H1 (cell line): ENCODE measurements around the gene RGS6. TPM values are rescaled to one million over a fixed set of nuclear protein-coding genes. Genes with fewer than 3 reads are reported as not detected.

Experiments used
- CTCF ChIA-PET: fragments of 300-600 bp; sonication (Branson Sonifier 250); formaldehyde crosslinking; loops from one replicate; lab custom pipeline; 2021; ENCODE audit not compliant: partially characterized antibody; lab: Charles Lee
- POLR2A ChIA-PET: fragments of 300-600 bp; sonication (Branson Sonifier 250); formaldehyde crosslinking; loops from one replicate; lab custom pipeline; 2021; ENCODE audit warnings: inconsistent platforms; ENCODE audit not compliant: partially characterized antibody; lab: Charles Lee
- DNase-seq, 2 experiments: peaks; one replicate each; pipeline versions ENCODE4 v3.0.0 to v3.0.0-alpha.2; 2010 to 2022; ENCODE audit warnings: low spot score in 2 of 2, low read depth in 1 of 2, mixed read lengths in 1 of 2
- FAIRE-seq: peaks from 2 replicates; lab custom pipeline; 2011; peaks lifted over from hg19 to GRCh38; lab: Jason Lieb, UNC
- H2AFZ ChIP-seq: 2 replicates; pipeline ENCODE4 v1.8.1; 2012; ENCODE audit warnings: low read length, inconsistent platforms
- H2AK5ac ChIP-seq: 2 replicates; pipeline ENCODE4 v1.6.1; 2013; ENCODE audit warnings: low read depth, low read length
- H2BK120ac ChIP-seq: replicated peaks from 2 replicates; pipeline ENCODE3; 2013; ENCODE audit warnings: low read depth, low read length, inconsistent platforms
- H2BK12ac ChIP-seq: 2 replicates; pipeline ENCODE4 v1.6.1; 2013; ENCODE audit warnings: low read depth, low read length
- H2BK15ac ChIP-seq: 2 replicates; pipeline ENCODE4 v1.6.1; 2013; ENCODE audit warnings: low read length
- H2BK20ac ChIP-seq: 2 replicates; pipeline ENCODE4 v1.6.1; 2013; ENCODE audit warnings: low read length
- H2BK5ac ChIP-seq: 2 replicates; pipeline ENCODE4 v1.6.1; 2013; ENCODE audit warnings: low read depth, low read length
- H3K14ac ChIP-seq: 2 replicates; pipeline ENCODE4 v1.6.1; 2013; ENCODE audit warnings: inconsistent platforms; ENCODE audit not compliant: insufficient read length
- H3K18ac ChIP-seq: 2 replicates; pipeline ENCODE4 v1.6.1; 2013; ENCODE audit warnings: low read length; ENCODE audit errors: extremely low read depth
- H3K23ac ChIP-seq: 2 replicates; pipeline ENCODE4 v1.6.1; 2013; ENCODE audit warnings: inconsistent platforms; ENCODE audit not compliant: insufficient read length
- H3K23me2 ChIP-seq: 2 replicates; pipeline ENCODE4 v1.6.1; 2013; ENCODE audit warnings: low read depth, low read length
- H3K27ac ChIP-seq: 2 replicates; pipeline ENCODE4 v1.6.1; 2011; ENCODE audit warnings: low read depth, low read length, inconsistent platforms
- H3K27me3 ChIP-seq, 4 experiments: replicated peaks in 1 of 4; 1 replicate in 1 of 4; 2 replicates in 3 of 4; pipeline versions ENCODE4 v1.6.1 to v1.8.1; 2011 to 2013; ENCODE audit warnings: low read length in 3 of 4, mild to moderate bottlenecking in 3 of 4, inconsistent platforms in 2 of 4, mixed read lengths in 2 of 4, moderate library complexity in 1 of 4; ENCODE audit not compliant: control insufficient read depth in 3 of 4, insufficient read depth in 3 of 4; ENCODE audit errors: extremely low read depth in 1 of 4
- H3K36me3 ChIP-seq, 4 experiments: 2 replicates each; pipeline versions ENCODE4 v1.6.1 to v1.8.1; 2011 to 2013; ENCODE audit warnings: mild to moderate bottlenecking in 4 of 4, low read length in 3 of 4, moderate library complexity in 2 of 4, control low read depth in 1 of 4, inconsistent platforms in 1 of 4; ENCODE audit not compliant: insufficient read depth in 4 of 4, control insufficient read depth in 2 of 4
- H3K4ac ChIP-seq: replicated peaks from 2 replicates; pipeline ENCODE3; 2013; ENCODE audit warnings: low read length, low read depth, mixed read lengths, inconsistent platforms; ENCODE audit not compliant: insufficient read length
- H3K4me1 ChIP-seq, 4 experiments: replicated peaks in 1 of 4; 1 replicate in 1 of 4; 2 replicates in 3 of 4; pipeline versions ENCODE4 v1.6.1 to v1.8.1; 2011 to 2013; ENCODE audit warnings: low read length in 3 of 4, inconsistent platforms in 2 of 4, mixed read lengths in 1 of 4; ENCODE audit not compliant: insufficient read depth in 4 of 4, control insufficient read depth in 3 of 4
- H3K4me2 ChIP-seq, 2 experiments: 2 replicates each; pipeline versions ENCODE4 v1.6.1 to v1.8.1; 2011 to 2013; ENCODE audit warnings: low read depth in 2 of 2, low read length in 2 of 2, control low read depth in 1 of 2, inconsistent platforms in 1 of 2, mild to moderate bottlenecking in 1 of 2; ENCODE audit not compliant: insufficient read depth in 1 of 2
- H3K4me3 ChIP-seq, 4 experiments: fragments of 200-600, 300-600 bp in 1 of 4; sonication (generic), shearing (Covaris generic), sonication (Bioruptor Twin) in 1 of 4; 2 replicates each; pipeline versions ENCODE4 v1.5.1 to v1.8.1; 2011 to 2016; ENCODE audit warnings: low read length in 4 of 4, low read depth in 3 of 4, control low read depth in 2 of 4, inconsistent platforms in 2 of 4, mild to moderate bottlenecking in 2 of 4, mixed read lengths in 1 of 4, moderate library complexity in 1 of 4; ENCODE audit not compliant: insufficient read depth in 2 of 4; ENCODE audit errors: extremely low read depth in 1 of 4
- H3K56ac ChIP-seq: replicated peaks from 2 replicates; pipeline ENCODE3; 2013; ENCODE audit warnings: low read depth, mild to moderate bottlenecking, mixed read lengths, low read length, inconsistent platforms; ENCODE audit not compliant: insufficient read length
- H3K79me1 ChIP-seq: 2 replicates; pipeline ENCODE4 v1.6.1; 2013; ENCODE audit warnings: low read depth, low read length, control low read depth
- H3K79me2 ChIP-seq, 2 experiments: 2 replicates each; pipeline versions ENCODE4 v1.6.1 to v1.8.1; 2012 to 2013; ENCODE audit warnings: low read length in 2 of 2, mild to moderate bottlenecking in 2 of 2, inconsistent platforms in 1 of 2; ENCODE audit not compliant: insufficient read depth in 2 of 2, control insufficient read depth in 1 of 2
- H3K9ac ChIP-seq, 4 experiments: replicated peaks in 1 of 4; 1 replicate in 1 of 4; 2 replicates in 3 of 4; pipeline versions ENCODE4 v1.6.1 to v1.8.1; 2011 to 2013; ENCODE audit warnings: low read depth in 3 of 4, low read length in 3 of 4, control low read depth in 2 of 4, mild to moderate bottlenecking in 2 of 4, moderate library complexity in 2 of 4, inconsistent platforms in 1 of 4; ENCODE audit errors: extremely low read depth in 1 of 4
- H3K9me3 ChIP-seq, 2 experiments: 2 replicates each; pipeline versions ENCODE4 v1.6.1 to v1.8.1; 2012 to 2013; ENCODE audit warnings: mild to moderate bottlenecking in 2 of 2, moderate library complexity in 2 of 2, control low read depth in 1 of 2, inconsistent platforms in 1 of 2, low read depth in 1 of 2, low read length in 1 of 2, mixed read lengths in 1 of 2; ENCODE audit not compliant: insufficient read depth in 2 of 2
- H4K20me1 ChIP-seq, 2 experiments: replicated peaks in 1 of 2; 2 replicates each; pipeline versions ENCODE3 to v1.8.1; 2011 to 2013; ENCODE audit warnings: inconsistent platforms in 2 of 2, low read length in 2 of 2, mild to moderate bottlenecking in 1 of 2; ENCODE audit not compliant: insufficient read depth in 2 of 2, control insufficient read depth in 1 of 2
- H4K5ac ChIP-seq: 2 replicates; pipeline ENCODE4 v1.6.1; 2013; ENCODE audit warnings: low read length, low read depth, mixed read lengths, inconsistent platforms; ENCODE audit not compliant: insufficient read length
- H4K8ac ChIP-seq: 2 replicates; pipeline ENCODE4 v1.8.0; 2013; ENCODE audit warnings: mild to moderate bottlenecking, moderate library complexity, low read length, inconsistent platforms; ENCODE audit not compliant: insufficient read depth; ENCODE audit errors: extremely low read depth
- H4K91ac ChIP-seq: replicated peaks from 2 replicates; pipeline ENCODE3; 2013; ENCODE audit warnings: low read length, mixed read lengths, inconsistent platforms; ENCODE audit not compliant: insufficient read length
- CEBPB ChIP-seq: IDR thresholded peaks from 2 replicates; pipeline ENCODE4 v1.6.1; 2012; ENCODE audit warnings: low read depth, low read length
- CREB1 ChIP-seq: IDR thresholded peaks from 2 replicates; pipeline ENCODE4 v1.6.1; 2012; ENCODE audit warnings: inconsistent platforms
- GABPA ChIP-seq: IDR thresholded peaks from 2 replicates; pipeline ENCODE4 v1.6.1; 2011; ENCODE audit warnings: mild to moderate bottlenecking, low read length, moderate library complexity, borderline replicate concordance; ENCODE audit not compliant: insufficient read depth
- GTF2F1 ChIP-seq: IDR thresholded peaks from 2 replicates; pipeline ENCODE4 v1.6.1; 2012; ENCODE audit warnings: low read depth, low read length, improper control_type of control experiment, borderline replicate concordance
- JUN ChIP-seq: IDR thresholded peaks from 2 replicates; pipeline ENCODE4 v1.6.1; 2011; ENCODE audit warnings: low read depth, mild to moderate bottlenecking, improper control_type of control experiment, low read length
- KDM5A ChIP-seq: fragments of 200-600 bp; IDR thresholded peaks from 2 replicates; pipeline ENCODE4 v1.7.1; 2012; ENCODE audit warnings: mild to moderate bottlenecking, low read length, inconsistent platforms, mixed read lengths
- POLR2A ChIP-seq, 2 experiments: IDR thresholded peaks; 1 replicate in 1 of 2; 2 replicates in 1 of 2; pipeline ENCODE4 v1.6.1; 2011; ENCODE audit warnings: low read depth in 2 of 2, low read length in 2 of 2, mild to moderate bottlenecking in 2 of 2; ENCODE audit errors: control extremely low read depth in 1 of 2
- POLR2AphosphoS5 ChIP-seq: IDR thresholded peaks from 2 replicates; pipeline ENCODE4 v1.6.1; 2011; ENCODE audit warnings: low read depth, low read length
- RBBP5 ChIP-seq: IDR thresholded peaks from 2 replicates; pipeline ENCODE4 v1.7.1; 2012; ENCODE audit warnings: low read depth, mild to moderate bottlenecking, inconsistent platforms, low read length, moderate library complexity, borderline replicate concordance
- SP1 ChIP-seq: IDR thresholded peaks from 2 replicates; pipeline ENCODE4 v1.6.1; 2011; ENCODE audit warnings: low read depth, low read length
- SP2 ChIP-seq: IDR thresholded peaks from 2 replicates; pipeline ENCODE4 v1.6.1; 2012; ENCODE audit warnings: mild to moderate bottlenecking, low read length, inconsistent platforms
- YY1 ChIP-seq: IDR thresholded peaks from 2 replicates; pipeline ENCODE4 v1.6.1; 2011; ENCODE audit warnings: low read depth, mild to moderate bottlenecking, low read length
- WGBS, 2 experiments: shearing (Covaris generic) in 1 of 2; methylation state at CpG; one replicate each; pipeline versions ENCODE4 v1.1.6 to v1.1.7; 2013 to 2015; ENCODE audit warnings: low lambda C conversion rate in 2 of 2, mixed read lengths in 2 of 2, inconsistent platforms in 1 of 2, low coverage in 1 of 2, missing lambda C conversion rate in 1 of 2; ENCODE audit not compliant: insufficient replicate concordance in 2 of 2, insufficient coverage in 1 of 2, insufficient read length in 1 of 2; ENCODE audit errors: extremely low coverage in 1 of 2, missing lambda C conversion rate in 1 of 2; 5-methylcytosine and 5-hydroxymethylcytosine counted together
- polyA plus RNA-seq, 7 experiments: library from polyadenylated mRNA; depleted of rRNA in 3 of 7; stranded (reverse) in 5 of 7; unstranded in 2 of 7; fragments of >200 nt in 5 of 7; fragments of 200-250 nt in 2 of 7; gene quantifications; 1 replicate in 5 of 7; 2 replicates in 1 of 7; 4 replicates in 1 of 7; pipeline versions ENCODE4 v1.2.1 to v1.2.3, GENCODE V29; 2011 to 2013; ENCODE audit warnings: missing spikeins in 2 of 7, mixed read lengths in 2 of 7
- total RNA-seq: library from RNA; stranded (reverse); fragmentation: NEBNext Ultra II Directional; extraction: Animal tissue kit (Norgen Biotek cat#: 25700); gene quantifications from 2 replicates; pipeline ENCODE4 v1.2.1, GENCODE V29; 2021
- TF ChIP-seq, protein P1 (sequence below): IDR thresholded peaks from 2 replicates; pipeline ENCODE4 v1.6.1; 2012; ENCODE audit warnings: low read length, inconsistent platforms
- TF ChIP-seq, protein P2 (sequence below): IDR thresholded peaks from 2 replicates; pipeline ENCODE4 v1.6.1; 2011; ENCODE audit warnings: low read depth, mild to moderate bottlenecking, low read length; ENCODE audit not compliant: insufficient read depth

Gene RGS6
- total and polyA plus RNA-seq, 2 of the 8 experiments (the other 6 are each of a cell fraction or from before 2014, with no cell fraction given): 0.26 to 1.1 TPM

DNA sequence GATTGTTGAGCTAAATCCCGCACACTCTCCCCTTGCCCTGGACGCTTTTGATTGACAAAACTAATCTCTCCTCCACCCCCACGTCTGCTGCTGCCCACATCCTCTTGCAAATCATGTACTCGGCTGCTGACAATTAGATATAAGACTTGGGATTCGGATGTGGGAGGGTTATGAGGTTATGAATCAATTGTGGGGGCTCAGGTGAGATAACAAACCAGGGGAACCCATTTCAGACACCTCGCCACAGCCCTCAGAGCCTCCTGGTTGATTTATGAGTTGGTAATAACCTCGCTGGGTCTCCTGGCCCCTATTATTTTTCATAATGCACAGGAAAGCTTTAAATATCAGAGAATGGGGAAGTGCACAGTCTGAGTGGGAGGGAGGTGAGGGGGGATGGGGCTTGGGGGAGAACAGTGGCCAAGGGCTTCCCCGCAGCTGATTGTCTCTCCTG is 511.8 kb downstream of the RGS6 start:
- Histone ChIP-seq H3K4me1 (no peaks in the 10 kb centered on the region), H2AFZ (no peak overlapping the region), H3K4me3 (no peak overlapping the region), H2BK120ac (no peak overlapping the region), H3K23ac (no peak overlapping the region), H4K91ac (no peak overlapping the region), H2BK20ac (no peak overlapping the region), H3K27ac (no peak overlapping the region), H3K79me1 (no peaks in the 10 kb centered on the region), H3K14ac (no peak overlapping the region), H3K9ac (no peak overlapping the region), H3K56ac (no peak overlapping the region), H2AK5ac (no peak overlapping the region), H3K4ac (no peak overlapping the region), H2BK5ac (no peak overlapping the region), H3K18ac (no peak overlapping the region), H3K4me2 (no peak overlapping the region), H2BK15ac (no peak overlapping the region), H4K5ac (no peak overlapping the region), H2BK12ac (no peak overlapping the region), H3K36me3 (no peaks in the 10 kb centered on the region), H3K23me2 (no peaks in the 10 kb centered on the region; the same call in 1 of the 2 replicates), H4K20me1 (no peaks in the 10 kb centered on the region), H3K27me3 (no peaks in the 10 kb centered on the region; a peak in 1 of 7 replicates), H4K8ac (no peak overlapping the region), H3K79me2 (no peaks in the 10 kb centered on the region), H3K9me3 (no peaks in the 10 kb centered on the region)
- DNase-seq: no peak
- POLR2A ChIA-PET: no interaction called here
- FAIRE-seq: no peak
- CTCF ChIA-PET: interaction anchor here (1.2 kb wide), 1 partner anchor 24 kb away, joined by 4 read pairs; no protein-coding TSS in a partner anchor
- 86% methylated on average over 8 of the region's 8 CpGs; no CpG with 5 or more reads in 1 of the 2 experiments for WGBS, 2 experiments
- TF ChIP-seq, protein P1, sequence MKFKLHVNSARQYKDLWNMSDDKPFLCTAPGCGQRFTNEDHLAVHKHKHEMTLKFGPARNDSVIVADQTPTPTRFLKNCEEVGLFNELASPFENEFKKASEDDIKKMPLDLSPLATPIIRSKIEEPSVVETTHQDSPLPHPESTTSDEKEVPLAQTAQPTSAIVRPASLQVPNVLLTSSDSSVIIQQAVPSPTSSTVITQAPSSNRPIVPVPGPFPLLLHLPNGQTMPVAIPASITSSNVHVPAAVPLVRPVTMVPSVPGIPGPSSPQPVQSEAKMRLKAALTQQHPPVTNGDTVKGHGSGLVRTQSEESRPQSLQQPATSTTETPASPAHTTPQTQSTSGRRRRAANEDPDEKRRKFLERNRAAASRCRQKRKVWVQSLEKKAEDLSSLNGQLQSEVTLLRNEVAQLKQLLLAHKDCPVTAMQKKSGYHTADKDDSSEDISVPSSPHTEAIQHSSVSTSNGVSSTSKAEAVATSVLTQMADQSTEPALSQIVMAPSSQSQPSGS: no peak
- TF ChIP-seq GABPA (no peak), GTF2F1 (no peak), SP2 (no peak), RBBP5 (no peak), CEBPB (no peak), YY1 (no peak), POLR2AphosphoS5 (no peak), SP1 (no peak), JUN (no peak), POLR2A (IDR thresholded peaks at IDR 0.05; ENCODE audit: control extremely low read depth in 1 of 2, low read depth in 2 of 2, low read length in 2 of 2) (no peak), KDM5A (no peak), CREB1 (no peak)
- TF ChIP-seq, protein P2, sequence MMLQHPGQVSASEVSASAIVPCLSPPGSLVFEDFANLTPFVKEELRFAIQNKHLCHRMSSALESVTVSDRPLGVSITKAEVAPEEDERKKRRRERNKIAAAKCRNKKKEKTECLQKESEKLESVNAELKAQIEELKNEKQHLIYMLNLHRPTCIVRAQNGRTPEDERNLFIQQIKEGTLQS: no peak
